Stomach (tissue), 9 donors: ENCODE results near the gene SLC6A20. TPM values are rescaled to one million over a fixed set of nuclear protein-coding genes. Genes with fewer than 3 reads are reported as not detected.
"Not testable (repeated sequence)": the region's sequence is repeated elsewhere in the genome, so short reads cannot be mapped to it uniquely, and the experiment has no call there.

ENCODE experiments used
- DNase-seq, 2 donors: peaks; one replicate each; pipeline versions ENCODE4 v3.0.0 to v3.0.0-alpha.2; 2013 to 2019
- H3K27ac ChIP-seq, 5 donors: fragments of 200-600 bp in 4 of 5; sonication (generic) in 4 of 5; one replicate each; pipeline ENCODE4 v1.5.1; 2013 to 2019; ENCODE audit warnings: mild to moderate bottlenecking in 1 of 5, moderate library complexity in 1 of 5
- H3K27me3 ChIP-seq, 3 donors: fragments of 200-600 bp; sonication (generic); one replicate each; pipeline ENCODE4 v1.5.1; 2017 to 2019; ENCODE audit warnings: mixed run types in 1 of 3
- H3K36me3 ChIP-seq, 4 donors: fragments of 200-600 bp; sonication (generic); 1 replicate in 3 of 4; 2 replicates in 1 of 4; pipeline ENCODE4 v1.5.1; 2016 to 2019
- H3K4me1 ChIP-seq, 4 donors: fragments of 200-600 bp; sonication (generic); one replicate each; pipeline ENCODE4 v1.5.1; 2016 to 2019
- H3K4me3 ChIP-seq, 4 donors: fragments of 200-600 bp; sonication (generic) in 3 of 4; one replicate each; pipeline ENCODE4 v1.5.1; 2016 to 2019; ENCODE audit warnings: mild to moderate bottlenecking in 1 of 4
- H3K9me3 ChIP-seq, 4 donors: fragments of 200-600 bp; sonication (generic); one replicate each; pipeline ENCODE4 v1.5.1; 2016 to 2019
- EP300 ChIP-seq: sonication (generic); formaldehyde crosslinking; IDR thresholded peaks from one replicate; pipeline ENCODE4 v1.6.1; 2017; ENCODE audit warnings: antibody characterized with exemption
- POLR2A ChIP-seq, 4 donors: fragments of 450-650 bp; IDR thresholded peaks; one replicate each; pipeline ENCODE4 v1.6.1; 2016; ENCODE audit warnings: antibody characterized with exemption in 4 of 4, control low read depth in 2 of 4, mild to moderate bottlenecking in 1 of 4, moderate library complexity in 1 of 4
- POLR2AphosphoS5 ChIP-seq, 3 donors: sonication (generic); formaldehyde crosslinking; IDR thresholded peaks; one replicate each; pipeline ENCODE4 v1.6.1; 2016; ENCODE audit warnings: antibody characterized with exemption in 3 of 3
- WGBS, 5 donors: extraction: QIAGEN DNeasy Blood & Tissue Kit in 3 of 5; methylation state at CpG; one replicate each; pipeline versions ENCODE4 v1.1.5 to v1.1.7; 2013 to 2018; 5-methylcytosine and 5-hydroxymethylcytosine counted together
- intact Hi-C: fragments of 100-400 bp; cut with DNase I; formaldehyde crosslinking; loops from one replicate; pipeline ENCODE4 v1.15.1; 2023; ENCODE audit warnings: low total_unique reads
- polyA plus RNA-seq, 3 donors: library from polyadenylated mRNA; stranded (reverse); fragments of 200-250 nt; gene quantifications; one replicate each; pipeline ENCODE4 v1.2.3, GENCODE V29; 2013
- total RNA-seq, 5 donors: library from RNA; depleted of rRNA; stranded (reverse); fragments of >200 nt; gene quantifications; one replicate each; pipeline versions ENCODE4 v1.1.0 to v1.2.3, GENCODE V29; 2014 to 2016
- TF ChIP-seq, protein P1 (sequence below), 7 experiments: fragments of 450-650 bp in 4 of 7; fragments of 200-600 bp in 3 of 7; sonication (generic) in 3 of 7; IDR thresholded peaks; one replicate each; pipeline ENCODE4 v1.5.1; 2016 to 2019; ENCODE audit warnings: antibody characterized with exemption in 7 of 7, control low read depth in 2 of 7, mild to moderate bottlenecking in 1 of 7
- donor health status: healthy with polysubstance abuse.
- donor health status: Bipolar disorder and iron deficiency.
- donor health status: healthy.

The SLC6A20 gene
- total and polyA plus RNA-seq, 8 donors = 0.10 to 2.6 (median 0.58) TPM; not detected in 3

DNA sequence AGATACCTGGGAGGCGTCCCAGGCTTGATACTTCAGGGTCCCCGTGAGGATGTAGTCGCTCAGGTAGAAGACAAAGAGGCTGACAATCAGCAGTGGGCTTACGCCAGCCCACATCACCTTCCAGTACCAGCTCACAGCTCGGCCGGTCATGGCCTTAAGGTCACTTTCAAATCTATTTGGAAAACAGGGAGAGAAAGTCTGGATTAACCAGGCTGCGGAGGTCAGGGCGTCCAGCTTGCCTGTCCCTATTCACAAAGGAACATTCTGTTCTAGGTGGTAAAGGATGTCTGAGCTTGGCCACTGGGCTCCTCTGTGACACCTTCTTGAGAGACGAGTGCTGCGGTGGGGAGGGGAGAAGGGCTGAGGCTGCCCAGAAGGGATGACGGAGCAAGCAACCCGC lies 36.5 kb downstream of the SLC6A20 start:
- no peak overlapping the region for H3K4me3 ChIP-seq

DNA sequence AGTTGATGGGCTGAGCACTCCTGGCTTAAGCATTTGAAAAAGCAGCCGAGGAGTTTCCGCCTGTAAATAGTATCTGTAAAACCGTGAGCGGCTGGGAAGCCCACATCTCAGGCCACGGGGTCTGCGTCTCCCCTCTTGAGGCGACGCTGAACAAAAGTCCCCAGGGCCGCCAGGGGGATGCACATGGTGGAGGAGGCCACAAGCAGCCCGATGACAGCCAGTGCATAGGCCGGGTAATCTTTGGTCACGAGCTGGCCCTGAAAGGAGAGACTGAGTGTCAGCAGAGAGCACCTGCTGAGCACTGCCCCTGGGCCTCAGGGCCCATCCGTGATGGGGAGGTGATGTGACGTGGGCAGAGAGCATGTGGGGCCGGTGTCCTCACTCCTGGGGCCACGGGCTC lies 37.5 kb downstream of the SLC6A20 start:
- Histone ChIP-seq H3K27me3 (peaks cover 0 to 14% (median 0%) of the 10 kb centered on the region in 3 donors), H3K4me1 (peaks cover 0 to 11% (median 6%) of the 10 kb centered on the region in 4 donors), H3K9me3 (no peaks in the 10 kb centered on the region), H3K4me3 (no peak overlapping the region), H3K36me3 (no peaks in the 10 kb centered on the region), H3K27ac (no peak overlapping the region)
- TF ChIP-seq, protein P1, sequence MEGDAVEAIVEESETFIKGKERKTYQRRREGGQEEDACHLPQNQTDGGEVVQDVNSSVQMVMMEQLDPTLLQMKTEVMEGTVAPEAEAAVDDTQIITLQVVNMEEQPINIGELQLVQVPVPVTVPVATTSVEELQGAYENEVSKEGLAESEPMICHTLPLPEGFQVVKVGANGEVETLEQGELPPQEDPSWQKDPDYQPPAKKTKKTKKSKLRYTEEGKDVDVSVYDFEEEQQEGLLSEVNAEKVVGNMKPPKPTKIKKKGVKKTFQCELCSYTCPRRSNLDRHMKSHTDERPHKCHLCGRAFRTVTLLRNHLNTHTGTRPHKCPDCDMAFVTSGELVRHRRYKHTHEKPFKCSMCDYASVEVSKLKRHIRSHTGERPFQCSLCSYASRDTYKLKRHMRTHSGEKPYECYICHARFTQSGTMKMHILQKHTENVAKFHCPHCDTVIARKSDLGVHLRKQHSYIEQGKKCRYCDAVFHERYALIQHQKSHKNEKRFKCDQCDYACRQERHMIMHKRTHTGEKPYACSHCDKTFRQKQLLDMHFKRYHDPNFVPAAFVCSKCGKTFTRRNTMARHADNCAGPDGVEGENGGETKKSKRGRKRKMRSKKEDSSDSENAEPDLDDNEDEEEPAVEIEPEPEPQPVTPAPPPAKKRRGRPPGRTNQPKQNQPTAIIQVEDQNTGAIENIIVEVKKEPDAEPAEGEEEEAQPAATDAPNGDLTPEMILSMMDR (IDR thresholded peaks at IDR 0.05) = no peak
- no peak for TF ChIP-seq POLR2AphosphoS5 (IDR thresholded peaks at IDR 0.05)
- TF ChIP-seq POLR2A (IDR thresholded peaks at IDR 0.05) = no peak
- TF ChIP-seq EP300 = no peak
- intact Hi-C loops = no loop called here
- DNase-seq = no peak
- 79 to 86% (median 82%) methylated on average over 14 to 16 of the region's 16 CpGs for WGBS, 5 donors

More for the DNA sequence above, 36.5 kb downstream of the SLC6A20 start:
- TF ChIP-seq, protein P1 (IDR thresholded peaks at IDR 0.05) = no peak
- TF ChIP-seq POLR2A (IDR thresholded peaks at IDR 0.05) = no peak
- no peak for TF ChIP-seq POLR2AphosphoS5 (IDR thresholded peaks at IDR 0.05)
- no peak for TF ChIP-seq EP300
- intact Hi-C loops = loop anchor here (10.0 kb wide), 1 partner anchor 165 kb away; no protein-coding TSS in a partner anchor
- no peak overlapping the region for H3K27ac ChIP-seq
- H3K9me3 ChIP-seq = no peaks in the 10 kb centered on the region
- DNase-seq = no peak
- 84 to 97% (median 88%) methylated on average over 8 to 12 of the region's 12 CpGs for WGBS, 5 donors
- peaks cover 0 to 11% (median 6%) of the 10 kb centered on the region in 4 donors for H3K4me1 ChIP-seq
- H3K27me3 ChIP-seq = peaks cover 0 to 14% (median 0%) of the 10 kb centered on the region in 3 donors
- no peaks in the 10 kb centered on the region for H3K36me3 ChIP-seq

DNA sequence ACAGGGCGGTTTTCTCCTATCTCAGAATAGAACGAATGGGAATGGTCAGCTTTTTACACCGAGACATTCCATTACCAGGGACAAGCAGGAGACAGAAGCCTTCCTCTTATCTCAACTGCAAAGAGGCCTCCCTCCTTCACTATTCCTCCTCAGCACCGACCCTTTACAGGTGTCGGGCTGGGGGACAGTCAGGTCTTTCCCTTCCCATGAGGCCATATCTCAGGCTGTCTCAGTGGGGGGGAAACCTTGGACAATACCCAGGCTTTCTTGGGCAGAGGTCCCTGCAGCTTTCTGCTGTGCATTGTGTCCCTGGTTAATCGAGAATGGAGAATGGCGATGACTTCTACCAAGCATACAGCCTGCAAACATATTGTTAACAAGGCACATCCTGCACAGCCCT lies 39.2 kb downstream of the SLC6A20 start:
- peaks cover 0 to 10% (median 6%) of the 10 kb centered on the region in 4 donors for H3K4me1 ChIP-seq
- H3K27ac ChIP-seq, H3K9me3 ChIP-seq, H3K4me3 ChIP-seq, H3K36me3 ChIP-seq, DNase-seq, intact Hi-C loops: not testable (repeated sequence)
- peaks cover 0 to 14% (median 0%) of the 10 kb centered on the region in 3 donors for H3K27me3 ChIP-seq
- 31 to 59% (median 38%) methylated on average over 6 to 7 of the region's 7 CpGs for WGBS, 5 donors

DNA sequence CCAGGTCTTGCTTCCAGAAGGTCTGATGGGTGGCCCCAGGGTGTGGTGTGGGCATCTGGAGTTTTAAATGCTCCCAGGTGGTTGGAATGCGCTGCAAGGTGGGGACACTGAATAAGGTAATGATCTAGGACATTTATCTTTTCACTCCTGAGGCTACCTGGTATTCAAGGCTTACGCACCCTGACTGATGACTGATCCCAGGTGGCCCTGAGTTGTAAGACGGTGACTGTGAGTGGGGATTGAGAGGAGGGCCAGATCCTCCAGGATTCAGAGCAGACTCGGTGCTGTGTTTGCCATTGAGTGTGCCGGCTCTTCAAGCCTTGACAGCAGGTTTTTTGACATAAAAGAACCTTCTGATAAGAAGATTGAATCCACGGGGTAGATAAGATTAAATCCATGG lies 40.3 kb downstream of the SLC6A20 start:
- Histone ChIP-seq H3K36me3 (no peaks in the 10 kb centered on the region), H3K4me3 (no peak overlapping the region), H3K9me3 (no peaks in the 10 kb centered on the region), H3K4me1 (peaks cover 0 to under 1% (median 0%) of the 10 kb centered on the region in 4 donors), H3K27ac (no peak overlapping the region), H3K27me3 (peaks cover 0 to 14% (median 0%) of the 10 kb centered on the region in 3 donors)
- no peak for TF ChIP-seq POLR2A (IDR thresholded peaks at IDR 0.05)
- TF ChIP-seq, protein P1 (IDR thresholded peaks at IDR 0.05) = no peak
- TF ChIP-seq EP300 = no peak
- TF ChIP-seq POLR2AphosphoS5 (IDR thresholded peaks at IDR 0.05) = no peak
- intact Hi-C loops = no loop called here
- no peak for DNase-seq
- 52 to 69% (median 56%) methylated on average over 6 of the region's 6 CpGs for WGBS, 5 donors

DNA sequence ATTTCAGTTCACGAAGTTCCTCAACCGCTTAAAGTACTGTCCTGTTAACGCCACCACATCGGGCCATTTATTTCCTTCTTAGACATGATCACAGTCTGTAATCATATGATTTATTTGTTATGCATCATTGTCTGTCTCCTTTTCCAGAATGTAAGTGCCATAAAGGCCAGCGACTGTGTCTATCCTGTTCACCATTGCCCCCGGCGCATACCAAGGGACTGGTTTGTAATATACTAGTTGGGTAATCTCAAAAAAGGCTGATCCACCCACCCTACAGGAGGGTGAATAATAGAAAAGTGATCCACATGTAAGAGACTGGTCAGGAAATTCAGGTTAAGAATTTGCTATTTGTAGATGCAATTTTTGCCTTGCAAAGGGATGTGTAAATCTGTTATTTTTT lies 41.9 kb downstream of the SLC6A20 start:
- no peak for DNase-seq
- peaks cover 0 to 9% (median 0%) of the 10 kb centered on the region in 3 donors for H3K27me3 ChIP-seq
- no peak overlapping the region for H3K4me3 ChIP-seq
- WGBS, 5 donors = 95 to 97% (median 96%) methylated on average over 7 of the region's 7 CpGs
- intact Hi-C loops = no loop called here
- TF ChIP-seq, protein P1 (IDR thresholded peaks at IDR 0.05) = no peak
- no peak for TF ChIP-seq POLR2A (IDR thresholded peaks at IDR 0.05)
- H3K27ac ChIP-seq = no peak overlapping the region
- H3K9me3 ChIP-seq = no peaks in the 10 kb centered on the region
- H3K4me1 ChIP-seq = no peaks in the 10 kb centered on the region
- H3K36me3 ChIP-seq = no peaks in the 10 kb centered on the region
